ENCODE results near the gene ZKSCAN8.

GRCh38 chr6:28124971-28125353, 16.7 kb upstream of the ZKSCAN8 start:
- TF ChIP-seq YY1 (IDR thresholded peaks at IDR 0.05; ENCODE audit: low read depth) = no peak
- TF ChIP-seq CTCF (IDR thresholded peaks at IDR 0.05) = no peak
- no peak for TF ChIP-seq POLR2AphosphoS5 (IDR thresholded peaks at IDR 0.05; ENCODE audit: low read depth, low read length)
- TF ChIP-seq EZH2phosphoT487 (IDR thresholded peaks at IDR 0.05; ENCODE audit: borderline replicate concordance, low read depth) = no peak
- no peak for TF ChIP-seq USF1 (IDR thresholded peaks at IDR 0.05; ENCODE audit: borderline replicate concordance, low read depth)
- TF ChIP-seq MXI1 (IDR thresholded peaks at IDR 0.05; ENCODE audit: low read depth, low read length) = no peak; the same call in 1 of the 2 replicates
- no peak for TF ChIP-seq SMC3 (IDR thresholded peaks at IDR 0.05; ENCODE audit: low read depth, low read length)
- no peak for TF ChIP-seq REST (IDR thresholded peaks at IDR 0.05; ENCODE audit: low read depth, low read length)

Data from SK-N-SH (cell line).